Measurements from ENCODE around the gene HS3ST4.

Gene HS3ST4

DNA sequence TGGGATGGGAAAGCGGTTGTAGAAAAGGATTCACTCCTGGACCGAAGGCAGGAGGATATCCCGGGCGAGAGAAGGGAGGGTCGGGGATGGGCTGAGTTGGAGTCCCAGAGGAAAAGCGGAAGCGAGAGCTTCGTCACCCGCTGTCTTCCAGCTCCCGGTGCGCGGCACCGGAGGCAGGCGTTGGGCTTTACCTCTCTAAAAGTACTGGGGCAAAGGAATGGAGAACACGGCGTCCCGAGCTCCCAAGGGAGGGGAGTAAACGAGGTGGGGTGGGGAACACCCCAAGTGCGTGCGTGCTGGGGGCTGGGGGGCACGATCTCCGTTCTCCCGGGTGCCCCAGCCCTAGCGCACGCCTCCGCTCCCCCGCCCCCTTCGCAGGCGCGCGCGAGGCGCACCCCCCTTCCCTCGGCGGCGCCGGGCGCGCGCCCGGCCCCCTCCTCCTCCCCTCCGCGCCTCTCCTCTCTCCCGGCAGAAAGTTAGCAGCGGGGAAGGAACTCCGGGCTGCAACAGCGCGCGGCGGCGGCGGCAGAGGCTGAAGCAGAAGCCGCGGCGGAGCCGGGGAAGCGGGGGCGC, at the start of gene HS3ST4:
HS3ST4 (plus strand) TSS at position 441 of the 573 bp plus-strand sequence.
- no peak for DNase-seq

DNA sequence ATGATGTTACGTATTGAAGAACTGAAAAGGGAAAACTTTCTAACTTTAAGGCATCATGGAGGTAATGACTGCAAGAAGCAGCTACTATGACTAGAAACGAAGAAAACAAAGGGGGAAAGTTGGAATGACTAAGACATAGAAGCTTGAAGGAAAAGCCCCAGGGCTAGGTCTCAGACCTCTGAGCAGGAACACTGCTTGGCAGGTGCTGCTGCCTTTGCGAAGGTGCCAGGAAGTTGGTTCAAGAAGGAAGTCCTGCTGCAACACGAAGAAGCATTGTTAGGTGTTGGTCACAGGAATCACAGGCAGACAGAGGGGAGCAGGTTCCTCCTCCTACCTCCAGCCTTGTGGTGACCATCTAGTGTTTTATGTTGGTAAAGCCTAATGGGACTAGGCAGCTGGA, 48.1 kb upstream of the HS3ST4 start:
- DNase-seq = no peak

DNA sequence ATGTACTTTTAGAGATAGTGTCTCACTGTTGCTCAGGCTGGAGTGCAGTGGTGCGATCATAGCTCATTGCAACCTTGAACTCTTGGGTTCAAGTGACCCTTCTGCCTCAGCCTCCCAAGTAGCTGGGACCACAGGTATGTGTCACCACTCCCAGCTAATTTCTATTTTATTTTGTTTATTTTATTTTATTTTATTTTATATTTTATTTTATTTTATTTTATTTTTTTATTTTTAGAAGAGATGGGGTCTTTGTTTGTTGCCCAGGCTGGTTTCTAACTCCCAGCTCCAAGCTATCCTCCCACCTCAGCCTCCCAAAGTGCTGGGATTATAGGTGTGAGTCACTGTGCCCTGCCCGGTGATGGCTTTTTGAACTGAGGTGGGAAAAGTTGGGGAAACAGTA, 35.1 kb upstream of the HS3ST4 start:
- DNase-seq = no peak

DNA sequence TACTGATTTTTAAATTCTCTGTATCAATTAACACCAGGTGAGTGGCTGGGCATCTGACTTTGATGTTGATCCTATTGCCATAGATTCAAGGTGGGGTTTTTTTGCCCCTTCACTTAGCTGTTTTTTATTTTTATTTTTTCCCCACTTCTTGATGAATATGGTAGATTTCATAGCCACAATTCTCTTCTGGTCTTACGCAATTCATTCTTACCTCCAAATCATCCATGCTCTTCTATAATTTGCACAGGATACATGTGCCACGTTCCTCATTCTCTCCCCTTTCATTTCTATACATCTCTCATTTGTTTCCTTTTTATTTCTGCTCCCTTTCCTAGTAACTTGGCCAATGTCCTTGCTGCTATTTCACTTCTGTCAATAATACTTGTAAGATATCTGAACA, 14.9 kb upstream of the HS3ST4 start:
- no peak for DNase-seq

DNA sequence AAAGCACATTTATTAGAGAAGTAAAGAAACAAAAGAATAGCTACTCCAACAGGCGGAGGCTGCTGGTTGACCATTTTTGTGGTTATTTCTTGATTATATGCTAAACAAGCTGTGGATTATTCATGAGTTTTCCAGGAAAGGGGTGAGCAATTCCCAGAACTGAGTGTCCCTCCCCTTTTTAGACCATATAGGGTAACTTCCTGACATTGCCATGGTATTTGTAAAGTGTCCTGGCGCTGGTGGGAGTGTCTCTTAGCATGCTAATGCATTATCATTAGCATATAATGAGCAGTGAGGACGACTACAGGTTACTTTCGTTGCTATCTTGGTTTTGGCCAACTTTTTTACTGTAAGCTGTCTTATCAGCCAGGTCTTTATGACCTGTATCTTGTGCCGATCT, 12.2 kb upstream of the HS3ST4 start:
- no peak for DNase-seq

DNA sequence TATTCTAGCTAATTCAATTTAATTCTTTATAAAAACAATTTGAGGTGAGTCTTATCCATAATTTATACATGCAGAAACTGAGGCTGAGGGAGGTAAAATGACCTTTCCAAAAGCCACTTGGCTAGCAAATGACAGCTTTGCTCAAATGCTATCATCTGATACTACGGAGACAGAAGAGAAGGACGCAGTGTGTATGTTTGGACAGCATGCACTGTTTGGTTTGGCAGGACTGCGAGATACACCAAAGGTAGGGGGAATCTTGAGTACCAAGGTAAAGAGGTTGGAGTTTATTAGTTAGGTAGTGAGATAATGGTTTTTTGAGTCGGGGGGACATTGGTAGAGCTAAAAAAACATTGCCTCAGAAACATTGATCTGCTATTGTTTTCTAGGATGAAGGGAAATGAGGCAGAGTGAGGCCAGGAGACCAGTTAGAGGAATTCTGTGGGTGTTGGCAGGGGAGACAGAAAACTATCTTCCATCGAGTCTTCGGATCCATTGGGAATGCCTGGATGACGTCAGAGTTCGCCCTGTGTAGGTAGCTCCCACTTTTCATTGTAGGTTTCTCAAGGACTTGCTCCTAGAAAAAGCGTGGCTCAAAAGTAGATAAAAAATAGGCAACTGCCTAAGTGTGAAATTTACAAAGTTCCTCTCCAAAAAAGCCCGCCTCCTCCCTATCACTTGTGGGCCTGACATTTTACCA, 2.5 kb upstream of the HS3ST4 start:
- no peak for DNase-seq

DNA sequence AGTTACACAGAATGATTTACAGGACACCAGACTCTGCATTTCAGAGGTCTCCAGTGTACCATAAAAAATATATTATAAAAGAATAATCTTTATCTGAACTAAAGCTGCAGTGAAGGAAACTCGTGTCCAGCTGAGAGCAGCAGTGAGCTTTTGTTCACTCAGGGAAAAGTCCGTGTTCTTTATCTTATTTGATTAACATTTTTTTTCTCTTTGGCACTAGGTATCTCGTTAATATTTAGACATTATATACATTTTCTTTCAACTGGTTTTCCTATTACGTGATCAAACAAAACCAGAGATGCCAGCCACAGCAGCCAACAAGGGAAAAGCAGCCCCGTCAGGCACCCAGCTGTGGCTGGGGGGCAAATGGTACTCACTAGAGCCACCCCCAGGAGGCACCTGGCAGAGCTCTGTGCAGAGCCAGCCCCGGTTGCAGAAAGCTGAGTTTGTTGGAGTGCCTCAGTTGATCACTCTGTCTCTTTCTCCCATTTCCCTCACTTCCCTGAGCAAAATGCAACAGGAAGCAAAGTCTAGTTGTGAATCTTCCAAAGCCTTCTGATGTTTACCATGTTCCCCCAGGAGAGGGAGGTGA, 1.1 kb upstream of the HS3ST4 start:
- no peak for DNase-seq

DNA sequence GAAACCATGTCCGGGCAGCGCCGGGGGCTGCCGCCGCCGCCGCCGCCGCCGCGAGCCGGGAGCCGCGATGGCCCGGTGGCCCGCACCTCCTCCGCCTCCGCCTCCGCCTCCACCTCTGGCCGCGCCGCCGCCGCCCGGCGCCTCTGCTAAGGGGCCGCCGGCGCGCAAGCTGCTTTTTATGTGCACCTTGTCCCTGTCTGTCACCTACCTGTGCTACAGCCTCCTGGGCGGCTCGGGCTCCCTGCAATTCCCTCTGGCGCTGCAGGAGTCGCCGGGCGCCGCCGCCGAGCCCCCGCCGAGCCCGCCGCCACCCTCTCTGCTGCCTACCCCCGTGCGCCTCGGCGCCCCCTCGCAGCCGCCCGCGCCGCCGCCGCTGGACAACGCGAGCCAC, 587 bp downstream of the HS3ST4 start:
- DNase-seq = no peak

DNA sequence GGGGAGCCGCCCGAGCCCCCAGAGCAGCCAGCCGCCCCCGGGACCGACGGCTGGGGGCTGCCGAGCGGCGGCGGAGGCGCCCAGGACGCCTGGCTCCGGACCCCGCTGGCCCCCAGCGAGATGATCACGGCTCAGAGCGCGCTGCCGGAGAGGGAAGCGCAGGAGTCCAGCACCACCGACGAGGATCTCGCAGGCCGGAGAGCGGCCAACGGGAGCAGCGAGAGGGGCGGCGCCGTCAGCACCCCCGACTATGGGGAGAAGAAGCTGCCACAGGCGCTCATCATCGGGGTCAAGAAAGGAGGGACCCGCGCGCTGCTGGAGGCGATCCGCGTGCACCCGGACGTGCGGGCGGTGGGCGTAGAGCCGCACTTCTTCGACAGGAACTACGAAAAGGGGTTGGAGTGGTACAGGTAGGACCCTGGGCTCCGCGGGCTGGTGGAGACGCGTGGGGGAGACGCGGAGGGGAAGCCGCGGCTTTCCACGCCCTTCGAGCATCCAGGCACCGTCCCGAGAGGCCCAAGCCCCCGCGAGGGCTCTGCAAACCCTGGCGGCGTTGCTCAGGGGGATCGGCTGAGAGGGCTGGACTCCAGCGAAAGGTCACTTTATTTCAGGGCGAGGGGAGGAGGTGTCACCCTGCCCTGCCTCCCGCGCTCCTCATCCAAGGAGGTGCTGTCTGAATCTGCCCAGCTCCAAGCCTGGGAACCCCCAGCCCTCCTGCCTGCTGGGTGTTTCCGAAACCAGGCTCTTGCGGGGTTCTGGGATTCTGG, 1.2 kb downstream of the HS3ST4 start:
- no peak for DNase-seq

DNA sequence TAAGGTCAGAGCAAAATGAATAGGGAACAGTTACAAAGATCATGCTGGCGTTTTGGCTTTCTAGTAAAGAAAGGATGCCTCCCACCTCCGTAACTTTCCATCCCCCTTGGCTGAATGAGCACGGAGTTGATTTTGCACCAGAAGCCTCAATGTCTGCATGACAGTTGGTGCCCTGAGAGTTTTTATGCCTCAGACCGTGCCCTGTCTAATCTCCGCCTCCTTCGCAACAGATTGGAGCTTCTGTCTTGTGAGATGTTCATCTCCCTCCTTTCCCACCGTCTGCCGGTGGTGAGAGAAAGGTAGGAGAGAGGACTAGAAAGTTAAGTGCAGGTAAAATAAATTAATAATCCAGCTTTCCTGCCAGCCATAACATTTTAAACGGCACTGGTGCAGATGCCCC, 1.9 kb downstream of the HS3ST4 start:
- DNase-seq = no peak

DNA sequence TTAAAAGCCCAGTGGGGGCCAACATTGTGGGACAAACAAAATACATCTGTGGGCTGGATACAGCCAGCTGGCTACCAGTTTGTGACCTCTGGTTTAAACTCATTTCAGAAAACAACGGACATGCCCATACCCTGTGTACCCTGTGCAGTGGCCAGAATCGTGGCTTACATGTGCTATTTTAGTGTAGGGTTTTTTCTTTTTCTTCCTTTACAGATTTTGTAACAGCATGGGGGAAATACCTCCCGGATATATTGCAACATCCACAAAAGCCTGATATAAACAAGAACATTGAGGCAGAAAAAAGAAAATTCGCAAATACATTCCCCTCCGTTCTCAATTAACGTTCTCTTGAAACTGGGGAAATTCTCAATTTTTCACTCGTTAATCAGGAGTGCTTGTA, 7.3 kb downstream of the HS3ST4 start:
- DNase-seq = no peak

DNA sequence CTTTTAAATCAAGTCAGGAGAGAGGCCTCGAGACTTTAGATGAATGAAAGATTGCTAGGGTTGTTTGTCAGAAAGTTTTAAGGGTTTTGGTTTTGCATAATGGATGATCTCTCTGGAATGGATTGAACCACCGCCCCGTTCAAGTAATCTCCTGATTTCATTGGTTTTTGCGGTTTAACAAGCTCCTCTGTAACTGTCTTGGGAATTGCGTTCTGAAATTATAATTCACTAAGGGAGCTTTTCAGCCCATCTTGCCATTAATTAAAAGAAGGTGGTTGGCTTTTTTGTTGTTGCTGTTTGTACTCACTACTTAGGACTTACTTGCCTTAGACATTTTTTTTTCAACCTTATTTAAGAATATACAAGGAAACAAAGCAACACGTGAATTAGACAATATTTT, 8.8 kb downstream of the HS3ST4 start:
- DNase-seq = no peak

DNA sequence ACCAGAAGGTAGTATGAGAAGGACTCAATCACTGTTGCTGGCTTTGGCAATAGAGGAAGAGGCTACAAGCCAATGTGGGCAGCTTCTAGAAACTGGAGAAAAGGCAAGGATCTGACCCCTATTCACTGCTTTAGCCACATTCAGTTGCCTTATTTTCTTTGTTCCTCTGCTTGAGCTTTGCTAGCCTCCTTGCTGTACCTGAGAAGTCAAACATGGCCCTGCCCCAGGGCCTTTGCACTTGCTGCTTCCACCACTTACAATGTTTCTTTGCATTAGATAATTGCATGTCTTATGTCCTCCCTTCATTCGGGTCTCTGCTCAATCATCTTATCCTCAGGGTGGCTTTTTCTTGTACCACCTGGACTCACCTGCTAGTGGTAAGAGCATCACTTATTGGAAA, 15.8 kb downstream of the HS3ST4 start:
- DNase-seq = no peak

DNA sequence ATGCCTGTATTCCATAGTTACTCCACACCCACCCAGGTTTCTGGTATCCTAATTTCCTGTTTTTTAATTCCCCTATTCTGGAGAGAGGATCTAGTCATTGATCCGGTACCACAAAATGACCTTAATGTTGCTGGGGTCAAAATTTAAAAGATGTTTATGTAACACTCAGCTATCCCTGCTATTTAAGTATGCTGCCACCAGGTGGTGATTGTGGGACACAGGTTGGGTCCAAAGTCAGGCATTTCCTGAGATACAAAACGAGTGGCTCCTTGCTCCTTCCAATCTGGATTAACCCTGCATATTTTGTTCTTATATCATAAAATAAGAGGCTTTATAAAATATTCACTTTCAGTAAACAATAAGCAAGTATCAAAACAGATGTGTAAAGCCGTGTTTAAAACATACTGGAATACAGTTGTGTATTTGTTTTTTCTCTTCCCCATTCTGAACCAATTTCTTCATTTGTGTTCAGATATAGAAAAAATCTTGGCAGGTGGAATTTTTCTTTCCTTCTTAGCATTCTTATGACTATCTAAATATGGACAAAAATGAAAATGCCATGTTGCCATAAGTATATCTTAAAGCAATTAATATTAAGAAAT, 16.3 kb downstream of the HS3ST4 start:
- peak in 1 of 2 experiments; percentile 4 for DNase-seq

DNA sequence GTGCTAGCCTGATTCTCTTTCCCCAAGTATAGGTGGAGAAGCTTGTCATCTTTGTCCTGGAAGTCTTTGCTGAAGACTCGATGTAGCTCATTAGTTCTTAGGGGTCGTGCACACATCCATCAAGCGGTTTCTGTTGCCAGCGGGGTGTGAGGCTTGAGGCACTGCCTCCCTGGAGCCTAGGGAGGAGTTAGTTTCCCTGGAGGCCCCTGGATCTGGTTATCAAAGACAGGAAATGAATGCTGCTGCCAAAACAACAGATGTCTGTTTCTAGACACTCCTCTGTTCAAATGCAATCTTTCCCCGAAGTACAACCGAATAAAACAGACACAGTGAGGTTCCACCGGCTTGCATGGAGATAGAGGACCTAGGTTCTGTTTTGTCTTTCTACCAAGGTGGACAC, 17.5 kb downstream of the HS3ST4 start:
- DNase-seq = no peak

DNA sequence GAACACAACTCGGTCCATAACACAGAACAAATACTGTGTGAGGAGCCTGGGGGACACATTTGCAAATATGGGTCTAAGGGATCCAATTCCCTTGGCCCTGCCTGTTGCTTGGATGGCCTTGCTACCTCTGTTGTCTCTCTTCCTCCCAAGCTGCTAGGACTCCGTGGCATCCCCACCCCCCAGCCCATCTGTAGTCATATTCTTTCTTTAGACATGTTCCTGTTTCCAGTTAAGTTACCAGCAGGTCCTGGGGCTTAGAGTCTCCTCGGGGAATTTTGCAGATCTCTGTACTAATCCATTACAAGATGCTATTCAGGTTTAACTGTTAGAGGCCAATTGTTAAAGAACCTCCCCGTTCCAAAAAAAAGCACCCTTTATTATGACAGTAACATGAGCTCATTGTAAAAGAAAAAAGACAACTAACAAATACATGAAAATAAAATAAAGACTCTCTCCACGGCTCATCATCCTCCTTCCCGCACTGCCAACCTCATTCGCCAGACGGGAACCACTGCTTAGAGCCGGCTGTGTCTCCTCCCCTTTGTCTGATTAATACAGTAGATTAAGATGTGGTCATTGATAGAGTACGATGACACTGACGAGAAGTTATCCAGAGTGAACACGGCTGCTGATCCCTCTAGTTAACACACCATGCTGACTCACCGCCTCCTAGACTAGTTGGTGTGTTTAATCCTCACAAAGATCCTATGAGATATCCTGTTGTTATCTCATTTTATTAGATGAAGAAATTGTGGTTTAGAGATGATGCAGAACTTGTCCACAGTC, 22.2 kb downstream of the HS3ST4 start:
- no peak for DNase-seq

DNA sequence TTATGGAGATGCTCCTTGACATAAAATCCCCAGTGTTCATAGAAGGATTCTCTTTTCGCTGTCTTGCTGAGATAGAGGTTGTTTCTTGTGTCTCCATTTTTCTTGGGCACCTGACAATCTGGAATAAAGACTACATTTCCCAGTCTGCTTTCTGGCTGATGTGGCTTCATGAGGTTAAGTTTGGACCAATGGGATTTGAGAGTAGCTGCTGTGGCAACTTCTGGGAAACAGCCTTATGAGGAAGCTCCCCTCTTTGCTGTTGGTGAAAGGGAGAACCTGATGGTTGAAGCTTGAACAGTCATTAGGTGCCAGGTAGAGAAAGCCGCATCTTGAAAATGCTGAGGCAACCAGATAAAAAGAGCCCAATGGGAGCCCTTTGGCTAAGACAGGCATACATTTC, 24.4 kb downstream of the HS3ST4 start:
- no peak for DNase-seq

DNA sequence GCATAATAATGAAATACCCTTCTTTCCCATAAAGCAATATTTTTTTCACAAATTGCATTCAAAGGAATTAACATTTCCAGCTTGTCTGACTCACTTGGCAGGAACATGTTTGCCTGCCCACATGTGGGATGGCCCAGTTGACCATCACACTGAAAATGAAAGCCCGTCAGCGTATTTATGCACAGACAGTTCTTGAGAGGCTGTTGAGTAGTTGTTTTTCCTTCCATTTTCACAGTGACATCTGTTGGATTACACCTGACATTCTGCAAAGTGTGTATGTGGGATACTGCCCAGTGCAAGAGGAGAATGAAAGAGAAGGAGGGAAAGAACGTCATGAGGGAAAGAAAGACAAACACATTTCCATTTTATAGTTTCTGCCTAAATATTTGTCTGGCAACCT, 29.7 kb downstream of the HS3ST4 start:
- DNase-seq = no peak

DNA sequence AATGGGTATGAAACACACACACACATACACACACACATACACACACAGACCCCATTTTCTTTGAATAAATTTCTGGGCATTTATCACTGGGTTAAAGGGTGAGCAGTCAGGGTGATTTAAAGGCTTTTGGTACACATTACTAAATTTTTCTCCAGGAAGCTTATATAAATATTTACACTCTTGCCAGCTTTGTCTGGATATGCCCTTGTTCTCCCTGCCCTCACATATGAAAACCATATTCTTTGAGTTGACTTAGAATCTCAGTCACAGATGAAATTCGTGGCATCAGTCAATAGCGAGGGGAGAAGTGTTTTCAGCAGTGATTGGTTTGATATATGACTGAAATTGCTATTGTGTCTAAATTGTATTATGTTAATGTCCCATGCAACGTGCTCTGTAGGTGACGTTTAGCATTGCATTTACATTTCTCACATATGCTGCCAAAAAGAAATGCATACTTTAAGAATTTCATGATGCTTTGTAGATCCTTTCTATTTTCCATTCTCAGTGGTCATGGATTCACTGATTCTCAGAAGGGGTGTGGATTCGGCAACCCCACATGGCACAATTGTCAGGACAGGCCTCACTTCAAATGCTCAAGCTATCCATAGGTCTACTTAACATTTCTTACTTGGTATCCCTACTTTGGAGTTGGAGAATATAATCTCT, 34.8 kb downstream of the HS3ST4 start:
- DNase-seq = no peak

DNA sequence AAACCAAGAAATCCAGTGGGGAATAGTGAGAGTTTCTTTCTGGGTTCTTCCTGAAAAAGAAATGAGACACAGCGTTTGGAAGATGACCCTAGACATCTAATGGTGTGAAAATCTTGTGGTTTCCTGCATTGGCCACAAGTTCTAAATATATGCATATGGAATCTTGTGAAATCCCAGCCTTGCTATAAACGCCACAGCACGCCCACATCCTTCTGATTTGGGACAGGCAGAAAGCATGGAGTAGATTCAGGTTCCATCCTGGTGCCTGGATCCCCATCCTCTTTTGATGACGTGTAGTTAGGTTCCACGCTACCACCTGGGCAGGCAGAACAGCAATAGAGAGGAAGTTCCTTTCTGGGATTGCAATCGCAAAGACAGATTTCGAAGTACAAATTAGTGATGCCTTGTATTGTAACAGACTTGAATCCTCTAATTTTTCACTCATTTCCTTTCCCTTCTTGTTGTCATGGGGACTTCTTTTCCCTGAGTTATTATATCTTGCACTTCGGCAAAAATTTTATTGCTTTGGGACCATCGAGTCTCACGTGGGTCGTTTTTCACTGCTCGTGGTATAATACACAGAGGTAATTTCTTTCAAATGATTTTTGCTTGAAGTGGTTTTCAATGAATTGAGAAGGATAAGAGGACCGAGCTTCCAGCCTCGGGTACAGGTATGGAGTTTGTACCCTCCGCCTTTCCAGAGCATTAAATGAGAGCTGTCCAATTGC, 37.6 kb downstream of the HS3ST4 start:
- no peak for DNase-seq

DNA sequence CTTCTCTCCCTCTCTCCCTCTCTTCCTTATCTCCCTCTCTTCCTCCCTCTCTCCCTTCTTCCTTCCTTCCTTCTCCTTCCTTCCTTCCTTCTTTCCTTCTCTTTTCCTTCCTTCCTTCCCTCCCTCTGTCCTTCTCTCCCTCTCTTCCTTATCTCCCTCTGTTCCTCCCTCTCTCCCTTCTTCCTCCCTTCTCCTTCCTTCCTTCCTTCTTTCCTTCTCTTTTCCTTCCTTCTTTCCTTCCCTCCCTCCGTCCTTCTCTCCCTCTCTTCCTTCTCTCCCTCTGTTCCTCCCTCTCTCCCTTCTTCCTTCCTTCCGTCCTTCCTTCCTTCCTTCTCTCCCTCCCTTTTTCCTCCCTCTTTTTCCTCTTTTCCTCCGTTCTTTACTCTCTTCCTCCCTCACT, 38.6 kb downstream of the HS3ST4 start:
- DNase-seq = no peak

Measured in NCI-H524 (cell line).